ENCODE results near the gene RNF103. TPM values are rescaled to one million over a fixed set of nuclear protein-coding genes. Genes with fewer than 3 reads are reported as not detected.
A peak's percentile ranks its signal among the peaks of the same experiment; 100 is the strongest.

The RNF103 gene
- total and polyA plus RNA-seq, 2 of the 13 experiments (the other 11 are each of a cell fraction or from before 2014, with no cell fraction given), result 19.8 to 21.1 TPM

DNA sequence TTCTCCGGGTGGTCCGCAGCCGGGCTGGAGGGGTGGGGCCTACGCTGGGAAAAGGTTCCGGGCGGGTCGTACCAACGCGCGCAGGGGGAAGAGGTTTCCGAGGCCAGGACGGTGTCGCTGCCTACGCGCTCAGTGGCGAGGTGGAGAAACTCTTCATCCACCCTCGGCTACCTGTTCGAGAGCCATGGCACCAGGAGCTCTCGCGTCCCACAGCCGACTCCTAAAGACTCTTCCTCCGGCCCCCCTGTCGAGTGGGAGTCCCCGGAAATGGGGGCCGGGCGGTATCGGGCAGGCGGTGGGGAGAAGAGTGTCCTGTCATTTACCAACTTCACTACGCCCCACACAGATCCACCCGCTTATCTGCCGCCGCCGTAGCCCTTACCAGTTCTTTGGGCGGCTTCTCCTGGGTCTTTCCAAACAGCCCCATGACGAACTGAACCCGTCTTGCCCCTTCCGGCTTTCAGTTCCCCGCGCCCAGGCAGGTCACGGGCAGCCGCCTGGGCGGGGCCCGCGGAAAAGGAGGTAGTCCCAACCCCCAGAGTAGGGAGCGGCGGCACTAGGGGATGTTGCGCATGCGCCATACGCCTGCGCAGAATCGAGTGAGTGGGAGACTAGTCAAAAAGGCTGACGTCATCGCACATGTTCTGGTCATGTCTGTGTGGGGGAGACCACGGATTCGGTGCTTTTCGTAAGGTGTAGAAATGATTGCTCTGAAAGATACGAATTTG, 60.6 kb downstream of the RNF103 start, which contains the start of gene CHMP3:
Gene CHMP3 (minus strand): TSS at position 522 of the 728 bp plus-strand sequence. CDS start 95 bp downstream, at position 427.
- ATAC-seq (peak; percentile 92), FAIRE-seq (peak; percentile 72), DNase-seq (ENCODE audit: low spot score) (peak; percentile 97)
- in situ Hi-C loops (cut with HindIII; ENCODE audit: extremely low pct_ligation_motif_present, low pct_unique_long_range_greater_than_20kb), result no loop called here
- Histone ChIP-seq H3K4me2 (ENCODE audit: low read depth, low read length) (peak within 1 kb of the TSS; percentile 94), H3K27me3 (ENCODE audit: control insufficient read depth in 1 of 2, insufficient read depth in 2 of 2, low read length in 2 of 2) (no peaks in the 10 kb centered on the region; a peak in 1 of 5 replicates), H3K27ac (ENCODE audit: extremely low read length, insufficient read depth, low read length) (peak within 1 kb of the TSS; percentile 97), H3K9ac (ENCODE audit: insufficient read depth, low read depth, low read length) (peak within 1 kb of the TSS; percentile 99), H3K79me2 (ENCODE audit: insufficient read depth, low read length) (peaks cover 38% of the 10 kb centered on the region), H3K4me1 (ENCODE audit: insufficient read depth, low read length) (peaks cover 40% of the 10 kb centered on the region), H3K4me3 (replicated peaks in 1 of 3; ENCODE audit: insufficient read depth in 1 of 3, low read depth in 2 of 3, low read length in 3 of 3) (peak within 1 kb of the TSS; percentile 75 to 91 (median 88)), H4K20me1 (ENCODE audit: insufficient read depth, low read length) (no peaks in the 10 kb centered on the region), H3K36me3 (replicated peaks in 1 of 2; ENCODE audit: control insufficient read depth in 1 of 2, insufficient read depth in 2 of 2, low read length in 2 of 2) (no peaks in the 10 kb centered on the region), H3K9me3 (ENCODE audit: low read length) (peaks cover 11% of the 10 kb centered on the region), H2AFZ (ENCODE audit: low read length) (peak within 1 kb of the TSS; percentile 73)
- POLR2A ChIA-PET, result interaction anchor here (1.0 to 3.2 kb wide), 4 partner anchors 10 to 122 kb away, joined by 3 to 14 read pairs (median 4); partner anchors contain the start of gene KDM3A
- WGBS (ENCODE audit: low lambda C conversion rate), result under 1% methylated on average over 50 of the region's 57 CpGs
- intact Hi-C loops (cut with micrococcal nuclease; ENCODE audit: unreplicated experiment), result loop anchor here (1.0 to 5.0 kb wide), 2 partner anchors 59 to 122 kb away; partner anchors contain the start of genes KDM3A and RNF103
- CTCF ChIA-PET (ENCODE audit: low intra/inter-chr PET ratio, low total read pairs), result no interaction called here
- BruUV-seq (replicated peaks), result TSS peak; percentile 74
- TF ChIP-seq ZNF335 (CRISPR knock-in tag; IDR thresholded peaks at IDR 0.05), result peak; percentile 98
- TF ChIP-seq BRCA1 (CRISPR knock-in tag; IDR thresholded peaks at IDR 0.05), result peak; percentile 46; the same call in 1 of the 2 replicates
- TF ChIP-seq MBD4 (IDR thresholded peaks at IDR 0.05; ENCODE audit: borderline replicate concordance, low read length), result no peak
- TF ChIP-seq SIN3B (IDR thresholded peaks at IDR 0.05; ENCODE audit: low read length), result no peak
- peak; percentile 100 for TF ChIP-seq ATF7 (IDR thresholded peaks at IDR 0.05)
- peak; percentile 99 for TF ChIP-seq ATF7 (CRISPR knock-in tag; IDR thresholded peaks at IDR 0.05)
- TF ChIP-seq NFE2 (CRISPR knock-in tag; IDR thresholded peaks at IDR 0.05), result peak; percentile 55; the same call in 1 of the 2 replicates
- TF ChIP-seq SALL2 (CRISPR knock-in tag; IDR thresholded peaks at IDR 0.05), result peak; percentile 63; the same call in 1 of the 2 replicates
- TF ChIP-seq, protein P1, sequence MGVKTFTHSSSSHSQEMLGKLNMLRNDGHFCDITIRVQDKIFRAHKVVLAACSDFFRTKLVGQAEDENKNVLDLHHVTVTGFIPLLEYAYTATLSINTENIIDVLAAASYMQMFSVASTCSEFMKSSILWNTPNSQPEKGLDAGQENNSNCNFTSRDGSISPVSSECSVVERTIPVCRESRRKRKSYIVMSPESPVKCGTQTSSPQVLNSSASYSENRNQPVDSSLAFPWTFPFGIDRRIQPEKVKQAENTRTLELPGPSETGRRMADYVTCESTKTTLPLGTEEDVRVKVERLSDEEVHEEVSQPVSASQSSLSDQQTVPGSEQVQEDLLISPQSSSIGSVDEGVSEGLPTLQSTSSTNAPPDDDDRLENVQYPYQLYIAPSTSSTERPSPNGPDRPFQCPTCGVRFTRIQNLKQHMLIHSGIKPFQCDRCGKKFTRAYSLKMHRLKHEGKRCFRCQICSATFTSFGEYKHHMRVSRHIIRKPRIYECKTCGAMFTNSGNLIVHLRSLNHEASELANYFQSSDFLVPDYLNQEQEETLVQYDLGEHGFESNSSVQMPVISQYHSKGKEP (CRISPR knock-in tag; IDR thresholded peaks at IDR 0.05), result no peak
- peak; percentile 66; the same call in 1 of the 2 replicates for TF ChIP-seq NFE2L2 (IDR thresholded peaks at IDR 0.05; ENCODE audit: low read length)
- TF ChIP-seq FOXM1 (CRISPR knock-in tag; IDR thresholded peaks at IDR 0.05), result no peak
- TF ChIP-seq, protein P2, sequence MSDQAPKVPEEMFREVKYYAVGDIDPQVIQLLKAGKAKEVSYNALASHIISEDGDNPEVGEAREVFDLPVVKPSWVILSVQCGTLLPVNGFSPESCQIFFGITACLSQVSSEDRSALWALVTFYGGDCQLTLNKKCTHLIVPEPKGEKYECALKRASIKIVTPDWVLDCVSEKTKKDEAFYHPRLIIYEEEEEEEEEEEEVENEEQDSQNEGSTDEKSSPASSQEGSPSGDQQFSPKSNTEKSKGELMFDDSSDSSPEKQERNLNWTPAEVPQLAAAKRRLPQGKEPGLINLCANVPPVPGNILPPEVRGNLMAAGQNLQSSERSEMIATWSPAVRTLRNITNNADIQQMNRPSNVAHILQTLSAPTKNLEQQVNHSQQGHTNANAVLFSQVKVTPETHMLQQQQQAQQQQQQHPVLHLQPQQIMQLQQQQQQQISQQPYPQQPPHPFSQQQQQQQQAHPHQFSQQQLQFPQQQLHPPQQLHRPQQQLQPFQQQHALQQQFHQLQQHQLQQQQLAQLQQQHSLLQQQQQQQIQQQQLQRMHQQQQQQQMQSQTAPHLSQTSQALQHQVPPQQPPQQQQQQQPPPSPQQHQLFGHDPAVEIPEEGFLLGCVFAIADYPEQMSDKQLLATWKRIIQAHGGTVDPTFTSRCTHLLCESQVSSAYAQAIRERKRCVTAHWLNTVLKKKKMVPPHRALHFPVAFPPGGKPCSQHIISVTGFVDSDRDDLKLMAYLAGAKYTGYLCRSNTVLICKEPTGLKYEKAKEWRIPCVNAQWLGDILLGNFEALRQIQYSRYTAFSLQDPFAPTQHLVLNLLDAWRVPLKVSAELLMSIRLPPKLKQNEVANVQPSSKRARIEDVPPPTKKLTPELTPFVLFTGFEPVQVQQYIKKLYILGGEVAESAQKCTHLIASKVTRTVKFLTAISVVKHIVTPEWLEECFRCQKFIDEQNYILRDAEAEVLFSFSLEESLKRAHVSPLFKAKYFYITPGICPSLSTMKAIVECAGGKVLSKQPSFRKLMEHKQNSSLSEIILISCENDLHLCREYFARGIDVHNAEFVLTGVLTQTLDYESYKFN (CRISPR knock-in tag; conservative IDR thresholded peaks at IDR 0.05), result peak; percentile 60; the same call in 1 of the 2 replicates
- TF ChIP-seq HIVEP1 (CRISPR knock-in tag; IDR thresholded peaks at IDR 0.05), result 0 out of 2 replicates have a peak, but pooled peaks have one; percentile 87
- TF ChIP-seq ZNF766 (CRISPR knock-in tag; IDR thresholded peaks at IDR 0.05; ENCODE audit: borderline replicate concordance), result peak; percentile 91; the same call in 1 of the 2 replicates
- TF ChIP-seq, protein P3, sequence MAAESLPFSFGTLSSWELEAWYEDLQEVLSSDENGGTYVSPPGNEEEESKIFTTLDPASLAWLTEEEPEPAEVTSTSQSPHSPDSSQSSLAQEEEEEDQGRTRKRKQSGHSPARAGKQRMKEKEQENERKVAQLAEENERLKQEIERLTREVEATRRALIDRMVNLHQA (CRISPR knock-in tag; IDR thresholded peaks at IDR 0.05), result no peak
- TF ChIP-seq, protein P4, sequence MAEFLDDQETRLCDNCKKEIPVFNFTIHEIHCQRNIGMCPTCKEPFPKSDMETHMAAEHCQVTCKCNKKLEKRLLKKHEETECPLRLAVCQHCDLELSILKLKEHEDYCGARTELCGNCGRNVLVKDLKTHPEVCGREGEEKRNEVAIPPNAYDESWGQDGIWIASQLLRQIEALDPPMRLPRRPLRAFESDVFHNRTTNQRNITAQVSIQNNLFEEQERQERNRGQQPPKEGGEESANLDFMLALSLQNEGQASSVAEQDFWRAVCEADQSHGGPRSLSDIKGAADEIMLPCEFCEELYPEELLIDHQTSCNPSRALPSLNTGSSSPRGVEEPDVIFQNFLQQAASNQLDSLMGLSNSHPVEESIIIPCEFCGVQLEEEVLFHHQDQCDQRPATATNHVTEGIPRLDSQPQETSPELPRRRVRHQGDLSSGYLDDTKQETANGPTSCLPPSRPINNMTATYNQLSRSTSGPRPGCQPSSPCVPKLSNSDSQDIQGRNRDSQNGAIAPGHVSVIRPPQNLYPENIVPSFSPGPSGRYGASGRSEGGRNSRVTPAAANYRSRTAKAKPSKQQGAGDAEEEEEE (CRISPR knock-in tag; IDR thresholded peaks at IDR 0.05; ENCODE audit: borderline replicate concordance), result no peak
- TF ChIP-seq KMT2B (CRISPR knock-in tag; IDR thresholded peaks at IDR 0.05), result peak; percentile 96
- TF ChIP-seq KLF12 (CRISPR knock-in tag; IDR thresholded peaks at IDR 0.05; ENCODE audit: borderline replicate concordance), result no peak

Measured in HepG2 (cell line).